EL (cell line): ENCODE results near the gene STX2.
"Not testable (repeated sequence)": the region's sequence is repeated elsewhere in the genome, so short reads cannot be mapped to it uniquely, and the experiment has no call there.

Experiments used
- DNase-seq: peaks from one replicate; pipeline ENCODE4 v3.0.0-alpha.2; 2016

The STX2 gene

GRCh38 chr12:130795906-130796305 lies 43.1 kb downstream of the STX2 start:
- no peak for DNase-seq

GRCh38 chr12:130793554-130793849 lies 45.5 kb downstream of the STX2 start:
- no peak for DNase-seq

DNA sequence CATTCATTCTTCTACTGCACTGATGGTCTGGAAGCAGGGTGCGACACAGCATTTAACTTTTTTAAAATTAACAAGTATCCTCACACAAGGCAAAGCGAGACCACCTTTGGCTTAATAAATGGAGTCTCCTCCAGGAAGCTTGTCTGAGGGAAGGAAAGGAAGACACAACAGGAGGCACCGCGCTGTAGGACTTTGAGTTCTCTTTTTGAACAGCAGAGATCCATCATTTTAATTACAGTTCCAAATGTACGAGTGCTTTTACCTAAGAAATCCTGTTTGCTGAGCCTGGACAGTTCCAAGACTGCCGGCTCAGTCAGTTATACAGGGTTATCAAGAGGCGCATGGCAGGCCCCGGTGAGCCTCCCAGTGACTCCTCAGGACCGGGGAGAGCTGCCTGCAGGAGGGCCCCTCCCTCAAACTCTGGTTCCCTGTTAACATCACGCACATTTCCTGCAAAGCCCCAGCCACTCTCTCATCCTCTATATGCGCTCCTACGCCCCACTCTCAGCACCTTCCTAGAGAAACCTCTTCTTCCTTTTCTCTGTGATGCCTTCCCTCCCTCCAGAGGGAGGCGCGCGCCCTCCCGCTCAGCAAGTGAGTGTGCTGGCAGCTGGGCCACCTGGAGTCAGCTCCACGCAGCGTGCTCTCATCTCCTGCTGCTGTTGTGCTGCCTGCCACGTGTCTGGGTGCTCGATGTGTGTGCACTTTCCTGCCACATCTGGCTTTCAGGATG lies 46.1 kb downstream of the STX2 start:
- DNase-seq: no peak

- DNase-seq: no peak
Measured at GRCh38 chr12:130791629-130792028, 47.4 kb downstream of the STX2 start.

GRCh38 chr12:130788515-130788914 lies 50.5 kb downstream of the STX2 start:
- DNase-seq: no peak

GRCh38 chr12:130787445-130788410 lies 51.3 kb downstream of the STX2 start:
- DNase-seq: no peak

DNA sequence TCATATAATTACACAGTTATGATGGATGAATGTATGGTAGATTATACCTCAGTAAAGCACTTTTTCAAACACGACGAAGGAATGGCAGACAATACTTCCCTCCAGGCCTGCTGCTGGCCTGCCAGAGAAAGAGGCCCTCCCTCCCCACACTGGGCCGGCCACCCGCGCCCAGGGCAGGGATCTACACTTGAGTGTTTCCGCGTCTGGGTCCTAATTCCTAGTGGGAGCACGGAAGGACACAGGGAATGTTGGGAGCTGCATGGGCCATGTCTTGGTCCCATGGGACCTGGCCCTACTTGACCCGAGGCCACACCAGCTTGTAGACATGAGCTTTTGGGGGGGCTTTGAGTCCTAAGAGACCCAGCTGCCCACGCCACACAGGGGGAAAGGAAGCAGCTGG lies 52.0 kb downstream of the STX2 start:
- no peak for DNase-seq

GRCh38 chr12:130783110-130783715 lies 55.8 kb downstream of the STX2 start:
- DNase-seq: no peak

- DNase-seq: not testable (repeated sequence)
Measured at GRCh38 chr12:130782245-130782644, 56.8 kb downstream of the STX2 start.

DNA sequence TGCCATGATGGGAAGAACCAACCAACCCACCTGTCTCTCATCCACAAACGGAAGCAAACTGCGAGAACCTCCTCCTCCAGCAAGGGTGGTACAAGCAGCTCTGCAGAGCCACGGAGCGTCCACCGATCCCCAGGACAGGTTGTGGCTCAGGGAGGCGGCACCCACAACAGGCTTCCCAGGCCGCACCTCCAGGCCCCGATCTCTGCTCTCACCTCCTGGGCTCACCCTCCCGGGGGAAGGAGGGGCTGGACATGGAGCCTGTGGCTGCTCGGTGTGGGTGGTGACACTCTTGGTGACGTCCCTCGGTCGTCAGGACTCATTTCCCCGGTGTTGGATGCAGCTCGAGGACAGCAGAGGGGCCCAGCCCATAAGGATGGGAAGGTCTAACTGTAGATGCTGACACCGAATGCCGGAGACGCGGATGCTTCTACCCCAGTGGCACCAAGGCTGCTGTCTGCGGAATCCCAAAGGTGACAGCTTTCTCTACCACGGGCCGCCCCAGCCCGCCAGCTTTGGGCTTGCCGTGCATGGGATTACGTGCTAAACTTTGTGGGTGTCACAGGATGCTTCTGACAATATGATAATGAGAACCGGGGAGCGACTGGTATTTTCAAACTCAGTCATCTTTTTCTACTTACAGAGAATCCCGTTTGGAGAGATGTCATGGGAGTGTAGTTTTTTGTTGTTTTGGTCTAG lies 58.0 kb downstream of the STX2 start:
- no peak for DNase-seq

DNA sequence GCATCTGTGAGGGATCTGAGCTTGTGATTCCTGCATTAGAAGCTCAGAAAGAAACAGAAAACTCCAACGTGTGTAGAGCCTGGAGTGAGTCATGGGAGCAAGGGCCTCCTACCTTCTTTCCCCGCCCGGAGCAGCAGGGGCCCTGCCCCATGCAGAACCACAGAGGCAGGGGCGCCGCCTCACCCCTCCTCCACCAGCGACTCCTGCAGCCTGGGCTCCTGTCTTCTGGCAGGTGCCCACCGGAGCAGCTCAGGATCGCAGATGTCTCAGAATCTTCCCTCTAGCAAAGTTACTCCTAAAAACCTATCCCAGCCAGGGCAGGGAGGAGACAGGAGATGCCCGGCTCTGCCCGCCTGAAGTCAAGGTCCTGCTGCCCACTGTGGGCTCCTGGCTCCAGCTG lies 58.7 kb downstream of the STX2 start:
- DNase-seq: no peak

DNA sequence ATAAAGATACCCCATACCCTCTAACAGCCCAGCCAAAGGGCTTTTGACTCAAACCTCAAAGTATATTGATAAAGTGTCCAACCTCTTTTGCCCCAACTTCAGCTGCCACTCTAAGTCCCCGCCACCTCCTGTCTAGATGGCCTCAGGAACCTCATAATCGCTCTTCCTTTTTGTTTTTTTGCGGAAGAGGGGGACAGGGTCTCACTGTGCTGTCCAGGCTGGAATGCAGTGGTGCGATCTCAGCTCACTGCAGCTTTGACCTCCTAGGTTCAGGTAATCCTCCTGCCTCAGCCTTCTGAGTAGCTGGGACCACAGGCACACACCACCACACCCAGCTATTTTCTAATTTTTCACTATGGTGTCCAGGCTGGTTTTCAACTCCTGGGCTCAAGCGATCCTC lies 60.3 kb downstream of the STX2 start:
- DNase-seq: no peak

DNA sequence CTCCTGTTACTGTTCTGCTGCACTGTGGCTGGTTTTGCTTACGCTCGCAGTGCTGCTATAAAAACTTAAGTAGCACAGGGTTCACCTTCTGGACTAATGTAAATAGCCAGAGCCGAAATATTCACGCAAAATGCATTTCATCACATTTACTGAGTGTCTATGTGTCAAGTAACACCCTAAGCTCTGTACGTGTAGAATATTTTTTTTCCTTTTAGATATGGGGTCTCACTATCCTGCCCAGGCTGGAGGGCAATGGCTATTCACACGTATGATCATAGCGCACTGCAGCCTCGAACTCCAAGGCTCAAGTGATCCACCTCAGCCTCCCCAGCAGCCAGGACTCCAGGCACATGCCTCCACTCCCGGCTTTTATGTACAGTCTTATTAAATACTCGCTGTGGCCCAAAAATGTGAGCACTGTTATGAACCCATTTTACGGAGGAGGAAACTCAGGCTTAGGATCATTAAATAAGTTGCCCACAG lies 62.2 kb downstream of the STX2 start:
- DNase-seq: no peak

DNA sequence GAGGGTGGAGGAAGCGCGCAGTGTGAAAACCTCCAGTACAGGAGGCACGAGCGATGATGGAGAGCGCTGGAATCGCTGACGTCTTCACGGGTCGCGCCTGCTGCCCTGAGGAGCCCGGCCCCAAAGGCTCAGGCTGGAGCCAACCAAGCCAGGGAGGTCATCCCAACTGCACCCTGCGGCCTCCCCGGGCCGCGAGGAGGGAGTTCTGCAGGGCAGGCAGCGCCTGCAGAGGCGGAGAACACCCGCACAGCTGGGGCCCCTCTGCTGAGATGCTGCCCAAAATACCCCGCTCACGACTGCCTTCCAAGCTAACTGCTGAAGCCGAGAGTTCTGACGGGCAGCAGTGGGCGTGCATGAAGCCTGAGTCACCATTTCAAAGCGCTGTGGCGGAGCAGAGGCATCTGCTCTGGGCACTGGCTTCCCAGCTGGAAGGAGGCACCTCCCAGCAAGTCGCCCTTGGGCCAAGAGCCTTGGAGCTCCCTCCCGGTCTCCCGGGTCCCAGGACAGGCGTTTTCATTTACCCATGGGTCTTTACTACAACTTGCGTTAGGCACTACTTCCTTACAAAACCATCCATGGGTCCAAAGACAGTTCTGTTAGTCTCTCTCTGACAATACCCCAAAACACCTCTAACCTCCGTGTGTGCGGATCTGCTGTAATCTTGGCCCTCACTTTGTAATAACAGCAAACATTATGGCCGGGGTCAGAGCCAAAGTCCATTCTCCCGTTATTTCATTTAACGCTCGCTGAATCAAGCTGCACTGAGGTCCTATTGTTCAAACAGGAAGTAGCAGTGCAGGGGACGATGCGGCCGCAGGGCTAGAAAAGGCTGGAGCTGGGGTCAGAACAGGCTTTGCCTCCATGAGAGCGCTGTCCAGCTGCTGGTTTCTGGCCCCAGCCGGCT lies 62.8 kb downstream of the STX2 start:
- peak; percentile 91 for DNase-seq

DNA sequence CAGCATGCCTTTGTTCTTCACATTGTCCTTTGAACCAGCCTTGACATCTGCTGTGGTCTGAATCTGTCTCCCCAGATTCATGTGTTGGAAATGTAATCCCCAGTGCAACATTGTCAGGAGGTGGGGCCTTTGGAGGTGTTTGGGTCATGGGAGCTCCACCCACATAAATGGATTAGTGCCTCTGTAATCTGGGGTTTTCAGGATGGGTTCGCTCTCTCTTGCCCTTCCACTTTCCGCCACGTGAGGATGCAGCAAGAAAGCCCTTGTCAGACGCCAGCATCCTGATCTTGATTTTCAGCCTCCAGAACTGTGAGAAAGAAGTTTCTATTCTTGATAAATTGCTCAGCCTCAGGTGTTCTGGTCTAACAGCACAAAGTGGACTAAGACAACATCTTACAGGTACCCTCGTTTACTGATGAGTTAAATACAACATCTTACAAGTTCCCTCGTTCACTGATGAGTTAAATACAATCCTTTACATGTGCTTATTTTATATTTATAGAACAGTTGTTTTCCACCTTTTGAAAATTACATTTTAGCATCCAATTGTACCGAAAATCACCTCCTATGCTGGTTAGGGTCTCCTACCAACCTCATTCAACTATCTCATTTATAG lies 68.5 kb downstream of the STX2 start:
- DNase-seq: no peak

DNA sequence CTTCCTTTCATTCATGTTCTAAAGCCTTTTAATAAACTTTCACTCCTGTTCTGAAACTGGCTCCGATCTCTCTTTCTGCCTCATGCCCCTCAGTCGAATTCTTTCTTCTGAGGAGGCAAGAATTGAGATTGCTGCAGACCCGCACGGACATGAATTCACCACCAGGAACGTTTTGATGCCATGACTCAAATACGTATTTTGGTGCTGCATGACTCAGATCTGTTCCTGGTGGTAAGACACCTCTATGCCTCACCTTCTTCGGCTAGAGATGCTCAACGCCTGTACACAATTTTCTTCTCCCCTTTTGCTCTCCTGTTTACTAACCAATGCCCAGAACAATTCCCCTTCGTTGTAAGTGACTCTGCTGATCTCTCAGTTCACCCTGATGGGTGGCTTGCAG lies 70.9 kb downstream of the STX2 start:
- DNase-seq: no peak

GRCh38 chr12:130766470-130766869 lies 72.6 kb downstream of the STX2 start:
- DNase-seq: no peak

DNA sequence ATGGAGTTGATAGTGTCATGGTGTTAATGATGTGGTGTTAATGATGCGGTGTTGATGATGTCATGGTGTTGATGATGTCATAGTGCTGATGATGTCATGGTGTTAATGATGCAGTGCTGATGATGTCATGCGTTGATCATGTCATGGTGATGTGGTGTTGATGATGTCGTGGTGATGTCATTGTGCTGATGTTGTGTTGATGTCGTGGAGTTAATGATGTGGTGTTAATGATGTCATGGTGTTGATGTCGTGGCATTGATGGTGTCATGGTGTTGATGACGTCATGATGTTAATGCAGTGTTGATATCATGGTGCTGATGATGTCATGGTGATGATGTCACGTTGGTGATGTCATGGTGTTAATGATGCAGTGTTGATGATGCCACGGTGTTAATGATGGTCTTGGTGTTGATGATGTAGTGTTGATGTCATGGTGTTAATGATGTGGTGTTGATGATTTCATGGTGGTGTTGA lies 73.8 kb downstream of the STX2 start:
- peak; percentile 13 for DNase-seq

GRCh38 chr12:130764475-130765185 lies 74.4 kb downstream of the STX2 start:
- peak; percentile 27 for DNase-seq

DNA sequence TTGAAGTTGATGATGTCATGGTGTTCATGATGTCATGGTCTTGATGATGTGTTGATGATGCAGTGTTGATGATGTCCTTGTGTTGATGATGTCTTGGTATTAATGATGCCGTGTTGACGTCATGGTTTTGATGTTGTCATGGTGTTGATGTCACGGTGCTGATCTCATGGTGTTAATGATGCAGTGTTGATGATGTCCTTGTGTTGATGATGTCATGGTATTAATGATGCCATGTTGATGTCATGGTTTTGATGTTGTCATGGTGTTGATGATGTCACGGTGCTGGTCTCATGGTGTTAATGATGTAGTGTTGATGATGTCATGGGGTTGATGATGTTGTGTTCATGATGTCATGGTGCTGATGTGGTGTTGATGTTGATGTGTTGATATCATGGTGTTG lies 75.0 kb downstream of the STX2 start:
- DNase-seq: no peak

- no peak for DNase-seq
Measured at GRCh38 chr12:130762319-130762675, 76.8 kb downstream of the STX2 start.
